Neural progenitor cell (in vitro differentiated cells): ENCODE data around the gene SLC1A4. TPM values are rescaled to one million over a fixed set of nuclear protein-coding genes. Genes with fewer than 3 reads are reported as not detected.
"Not testable (repeated sequence)": the region's sequence is repeated elsewhere in the genome, so short reads cannot be mapped to it uniquely, and the experiment has no call there.

Source experiments
- DNase-seq: peaks from one replicate; pipeline ENCODE4 v3.0.0-alpha.2; 2016; ENCODE audit warnings: low spot score
- H2AFZ ChIP-seq: fragments of 200-600 bp; sonication (generic); replicated peaks from 2 replicates; pipeline ENCODE4 v1.6.1; 2016; ENCODE audit warnings: antibody characterized with exemption
- H3F3A ChIP-seq: fragments of 200-600 bp; sonication (generic); 2 replicates; pipeline ENCODE4 v1.6.1; 2016; ENCODE audit warnings: antibody characterized with exemption, low read depth
- H3K27ac ChIP-seq: fragments of 200-600 bp; sonication (generic); 2 replicates; pipeline ENCODE4 v1.5.1; 2016; ENCODE audit warnings: mild to moderate bottlenecking
- H3K27me3 ChIP-seq: fragments of 200-600 bp; sonication (generic); 2 replicates; pipeline ENCODE4 v1.6.1; 2016; ENCODE audit warnings: mild to moderate bottlenecking, moderate library complexity
- H3K36me3 ChIP-seq: fragments of 200-600 bp; sonication (generic); 2 replicates; pipeline ENCODE4 v1.5.1; 2016
- H3K4me1 ChIP-seq: fragments of 200-600 bp; sonication (generic); 2 replicates; pipeline ENCODE4 v1.6.1; 2016; ENCODE audit warnings: mixed run types
- H3K4me2 ChIP-seq: fragments of 200-600 bp; sonication (generic); 2 replicates; pipeline ENCODE4 v1.6.1; 2016
- H3K4me3 ChIP-seq: fragments of 200-600 bp; sonication (generic); 2 replicates; pipeline ENCODE4 v1.5.1; 2016
- H3K79me2 ChIP-seq: fragments of 200-600 bp; sonication (generic); 2 replicates; pipeline ENCODE4 v1.6.1; 2016; ENCODE audit warnings: low read depth
- H3K9ac ChIP-seq: fragments of 200-600 bp; sonication (generic); 2 replicates; pipeline ENCODE4 v1.6.1; 2016
- H3K9me3 ChIP-seq: fragments of 200-600 bp; sonication (generic); 2 replicates; pipeline ENCODE4 v1.5.1; 2016; ENCODE audit warnings: low read depth
- H4K20me1 ChIP-seq: fragments of 200-600 bp; sonication (generic); 2 replicates; pipeline ENCODE4 v1.6.1; 2016; ENCODE audit warnings: low read depth
- H3K27ac Mint-ChIP-seq: 3 replicates; pipeline ENCODE4 v1.8.0; 2021; ENCODE audit warnings: mixed read lengths
- H3K27me3 Mint-ChIP-seq: 2 replicates; pipeline ENCODE4 v1.8.0; 2022; ENCODE audit warnings: low read depth, mild to moderate bottlenecking, inconsistent platforms, moderate library complexity, mixed read lengths; ENCODE audit not compliant: insufficient read depth
- H3K36me3 Mint-ChIP-seq: 3 replicates; pipeline ENCODE4 v1.8.0; 2021; ENCODE audit warnings: mixed read lengths
- H3K4me1 Mint-ChIP-seq: 3 replicates; pipeline ENCODE4 v1.8.0; 2021; ENCODE audit warnings: mixed read lengths
- H3K4me3 Mint-ChIP-seq: 3 replicates; pipeline ENCODE4 v1.8.0; 2021; ENCODE audit warnings: mild to moderate bottlenecking, moderate library complexity, mixed read lengths
- H3K9me3 Mint-ChIP-seq: 3 replicates; pipeline ENCODE4 v1.8.0; 2020; ENCODE audit warnings: mixed read lengths
- CTCF ChIP-seq: fragments of 200-600 bp; sonication (generic); IDR thresholded peaks from 2 replicates; pipeline ENCODE4 v1.5.1; 2017; ENCODE audit warnings: antibody characterized with exemption, mild to moderate bottlenecking
- EZH2 ChIP-seq: fragments of 200-600 bp; sonication (generic); IDR thresholded peaks from 2 replicates; pipeline ENCODE4 v1.6.1; 2017; ENCODE audit warnings: antibody characterized with exemption, mild to moderate bottlenecking, moderate library complexity
- EZH2phosphoT487 ChIP-seq: fragments of 200-600 bp; sonication (generic); IDR thresholded peaks from 2 replicates; pipeline ENCODE4 v1.6.1; 2017; ENCODE audit warnings: antibody characterized with exemption
- total RNA-seq: library from RNA; depleted of rRNA; stranded (reverse); fragments of >200 nt; gene quantifications from 2 replicates; pipeline ENCODE4 v1.2.3, GENCODE V29; 2015; ENCODE audit warnings: low replicate concordance

The SLC1A4 gene
- total RNA-seq, 1 donor from 2014 or later, result 1.3 TPM

- Histone ChIP-seq H3K4me3 (no peak overlapping the region), H3K27ac (no peak overlapping the region), H3K4me2 (no peak overlapping the region), H3F3A (no peaks in the 10 kb centered on the region), H3K9me3 (no peaks in the 10 kb centered on the region), H2AFZ (no peak overlapping the region), H4K20me1 (no peaks in the 10 kb centered on the region), H3K79me2 (no peaks in the 10 kb centered on the region), H3K36me3 (no peaks in the 10 kb centered on the region), H3K9ac (no peak overlapping the region), H3K27me3 (no peaks in the 10 kb centered on the region), H3K4me1 (no peaks in the 10 kb centered on the region)
- no peaks in the 10 kb centered on the region for H3K36me3 Mint-ChIP-seq
- DNase-seq, result no peak
- peaks cover 3% of the 10 kb centered on the region for H3K27me3 Mint-ChIP-seq
- H3K4me3 Mint-ChIP-seq, result no peak overlapping the region
- H3K27ac Mint-ChIP-seq, result no peak overlapping the region
- no peaks in the 10 kb centered on the region for H3K4me1 Mint-ChIP-seq
- no peaks in the 10 kb centered on the region for H3K9me3 Mint-ChIP-seq
- TF ChIP-seq CTCF (no peak), EZH2phosphoT487 (no peak), EZH2 (no peak)
Measured at GRCh38 chr2:64966017-64966416, 23.2 kb upstream of the SLC1A4 start.

- H3K27me3 Mint-ChIP-seq, result peaks cover 3% of the 10 kb centered on the region
Measured at GRCh38 chr2:64966839-64967238, 22.4 kb upstream of the SLC1A4 start.

GRCh38 chr2:64967601-64968000, 21.6 kb upstream of the SLC1A4 start:
- Histone ChIP-seq H3K27ac (no peak overlapping the region), H3K4me3 (no peak overlapping the region), H3K4me2 (no peak overlapping the region), H3K79me2 (no peaks in the 10 kb centered on the region), H3K9ac (no peak overlapping the region), H3K9me3 (no peaks in the 10 kb centered on the region), H3K36me3 (no peaks in the 10 kb centered on the region), H4K20me1 (no peaks in the 10 kb centered on the region), H3F3A (no peaks in the 10 kb centered on the region), H3K27me3 (no peaks in the 10 kb centered on the region), H3K4me1 (no peaks in the 10 kb centered on the region), H2AFZ (no peak overlapping the region)
- no peak overlapping the region for H3K4me3 Mint-ChIP-seq
- H3K4me1 Mint-ChIP-seq, result no peaks in the 10 kb centered on the region
- DNase-seq, result no peak
- no peaks in the 10 kb centered on the region for H3K9me3 Mint-ChIP-seq
- no peak for TF ChIP-seq EZH2
- TF ChIP-seq CTCF, result no peak
- no peak for TF ChIP-seq EZH2phosphoT487
- no peaks in the 10 kb centered on the region for H3K36me3 Mint-ChIP-seq
- no peak overlapping the region for H3K27ac Mint-ChIP-seq
- peaks cover 3% of the 10 kb centered on the region for H3K27me3 Mint-ChIP-seq

More at GRCh38 chr2:64966839-64967238, 22.4 kb upstream of the SLC1A4 start:
- H3K4me3 ChIP-seq, result no peak overlapping the region
- no peak overlapping the region for H3K4me2 ChIP-seq
- H4K20me1 ChIP-seq, result no peaks in the 10 kb centered on the region
- no peaks in the 10 kb centered on the region for H3K36me3 ChIP-seq
- H3K9me3 Mint-ChIP-seq, result no peaks in the 10 kb centered on the region
- no peaks in the 10 kb centered on the region for H3K36me3 Mint-ChIP-seq
- no peaks in the 10 kb centered on the region for H3K9me3 ChIP-seq
- H2AFZ ChIP-seq, result no peak overlapping the region
- no peak overlapping the region for H3K27ac ChIP-seq
- H3K4me3 Mint-ChIP-seq, result no peak overlapping the region
- DNase-seq, result no peak
- H3K79me2 ChIP-seq, result no peaks in the 10 kb centered on the region
- H3K4me1 ChIP-seq, result no peaks in the 10 kb centered on the region
- no peak for TF ChIP-seq CTCF
- TF ChIP-seq EZH2, result no peak
- no peak for TF ChIP-seq EZH2phosphoT487
- no peak overlapping the region for H3K9ac ChIP-seq
- no peaks in the 10 kb centered on the region for H3K4me1 Mint-ChIP-seq
- no peak overlapping the region for H3K27ac Mint-ChIP-seq
- H3K27me3 ChIP-seq, result no peaks in the 10 kb centered on the region
- no peaks in the 10 kb centered on the region for H3F3A ChIP-seq

- not testable (repeated sequence) for H3K36me3 ChIP-seq, H3K27me3 Mint-ChIP-seq, H3K79me2 ChIP-seq, H3K27ac ChIP-seq, H3K27ac Mint-ChIP-seq, H3F3A ChIP-seq, H3K9ac ChIP-seq, H3K4me1 ChIP-seq, H3K4me1 Mint-ChIP-seq, H3K4me2 ChIP-seq, H3K36me3 Mint-ChIP-seq, H3K4me3 ChIP-seq, H4K20me1 ChIP-seq, H3K4me3 Mint-ChIP-seq, H3K9me3 Mint-ChIP-seq, H2AFZ ChIP-seq, H3K27me3 ChIP-seq, H3K9me3 ChIP-seq, DNase-seq
Measured at GRCh38 chr2:64969086-64969485, 20.1 kb upstream of the SLC1A4 start.
